Astrocyte (in vitro differentiated cells and primary cell): ENCODE measurements around the gene VAC14. TPM values are rescaled to one million over a fixed set of nuclear protein-coding genes. Genes with fewer than 3 reads are reported as not detected.

Source experiments
- DNase-seq: peaks from one replicate; pipeline ENCODE4 v3.0.0-alpha.2; 2010; ENCODE audit warnings: low read depth
- FAIRE-seq: peaks from 2 replicates; lab custom pipeline; 2011; peaks lifted over from hg19 to GRCh38; lab: Jason Lieb, UNC
- H2AFZ ChIP-seq: 2 replicates; pipeline ENCODE4 v1.6.0; 2012; ENCODE audit warnings: low read depth, low read length, inconsistent platforms
- H3K27ac ChIP-seq: 2 replicates; pipeline ENCODE4 v1.5.1; 2011; ENCODE audit warnings: low read depth, low read length, inconsistent platforms
- H3K27me3 ChIP-seq: 2 replicates; pipeline ENCODE4 v1.6.0; 2011; ENCODE audit warnings: low read length, inconsistent platforms; ENCODE audit not compliant: insufficient read depth
- H3K36me3 ChIP-seq: 2 replicates; pipeline ENCODE4 v1.5.1; 2011; ENCODE audit warnings: low read length, inconsistent platforms; ENCODE audit not compliant: insufficient read depth
- H3K4me1 ChIP-seq: 2 replicates; pipeline ENCODE4 v1.5.1; 2011; ENCODE audit warnings: low read length, inconsistent platforms; ENCODE audit not compliant: insufficient read depth
- H3K4me2 ChIP-seq: 2 replicates; pipeline ENCODE4 v1.6.0; 2012; ENCODE audit warnings: low read length, inconsistent platforms
- H3K4me3 ChIP-seq: 2 replicates; pipeline ENCODE4 v1.5.1; 2011; ENCODE audit warnings: low read depth, mild to moderate bottlenecking, low read length, inconsistent platforms; ENCODE audit not compliant: insufficient read depth
- H3K79me2 ChIP-seq: 2 replicates; pipeline ENCODE4 v1.6.0; 2012; ENCODE audit warnings: mild to moderate bottlenecking, low read length, inconsistent platforms; ENCODE audit not compliant: insufficient read depth
- H3K9ac ChIP-seq: 2 replicates; pipeline ENCODE4 v1.6.0; 2012; ENCODE audit warnings: mild to moderate bottlenecking, low read length, inconsistent platforms
- H3K9me3 ChIP-seq: 2 replicates; pipeline ENCODE4 v1.5.1; 2012; ENCODE audit warnings: low read depth, mild to moderate bottlenecking, low read length, inconsistent platforms; ENCODE audit not compliant: insufficient read depth
- H4K20me1 ChIP-seq: 2 replicates; pipeline ENCODE4 v1.6.0; 2012; ENCODE audit warnings: low read length, inconsistent platforms; ENCODE audit not compliant: insufficient read depth
- H3K27ac Mint-ChIP-seq: one replicate; pipeline ENCODE4 v1.8.0; 2021; ENCODE audit warnings: mild to moderate bottlenecking, mixed read lengths; ENCODE audit not compliant: unreplicated experiment
- H3K27me3 Mint-ChIP-seq: one replicate; pipeline ENCODE4 v1.8.0; 2021; ENCODE audit warnings: low read depth, mixed read lengths; ENCODE audit not compliant: unreplicated experiment
- H3K36me3 Mint-ChIP-seq: one replicate; pipeline ENCODE4 v1.8.0; 2021; ENCODE audit warnings: low read depth, mixed read lengths; ENCODE audit not compliant: unreplicated experiment
- H3K4me1 Mint-ChIP-seq: one replicate; pipeline ENCODE4 v1.8.0; 2021; ENCODE audit warnings: low read depth, mixed read lengths; ENCODE audit not compliant: unreplicated experiment
- H3K4me3 Mint-ChIP-seq: one replicate; pipeline ENCODE4 v1.8.0; 2021; ENCODE audit warnings: mild to moderate bottlenecking, moderate library complexity, mixed read lengths; ENCODE audit not compliant: unreplicated experiment
- H3K9me3 Mint-ChIP-seq: one replicate; pipeline ENCODE4 v1.8.0; 2021; ENCODE audit warnings: mild to moderate bottlenecking, mixed read lengths; ENCODE audit not compliant: unreplicated experiment
- EZH2 ChIP-seq: IDR thresholded peaks from 2 replicates; pipeline ENCODE4 v1.6.1; 2012; ENCODE audit warnings: mild to moderate bottlenecking, low read length, inconsistent platforms; ENCODE audit not compliant: insufficient read depth
- total RNA-seq: library from RNA; stranded (reverse); gene quantifications from 2 replicates; pipeline ENCODE4 v1.2.1, GENCODE V29; 2021
- TF ChIP-seq, protein P1 (sequence below): IDR thresholded peaks from 2 replicates; pipeline ENCODE4 v1.5.1; 2011; ENCODE audit warnings: low read depth, mild to moderate bottlenecking, inconsistent platforms, low read length, moderate library complexity; ENCODE audit not compliant: insufficient read depth

VAC14 gene
- total RNA-seq, 1 donor from 2014 or later = 27.8 TPM

DNA sequence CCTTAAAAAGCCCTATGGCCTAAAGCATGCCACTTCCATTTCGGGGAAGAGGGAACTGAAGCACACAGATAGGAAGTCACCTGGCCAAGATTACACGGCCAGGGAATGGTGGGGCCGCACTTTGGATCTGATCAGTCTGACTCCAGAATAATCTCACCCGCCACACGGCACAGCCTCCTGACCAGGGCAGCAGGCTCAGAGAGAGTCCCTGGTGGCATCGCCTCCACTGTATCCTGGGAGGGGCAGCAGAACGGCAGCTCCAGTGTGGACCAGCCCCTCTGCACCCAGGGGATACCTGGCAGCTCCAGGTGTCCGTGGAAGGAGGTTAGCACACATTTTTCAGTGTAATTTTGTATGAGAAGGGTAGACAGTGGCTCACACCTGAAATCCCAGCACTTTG lies 35.5 kb downstream of the VAC14 start:
- Histone ChIP-seq H2AFZ (no peak overlapping the region), H3K36me3 (peaks cover 2% of the 10 kb centered on the region), H3K27me3 (no peaks in the 10 kb centered on the region), H3K4me1 (peaks cover 23% of the 10 kb centered on the region), H4K20me1 (peaks cover 4% of the 10 kb centered on the region), H3K27ac (no peak overlapping the region), H3K4me2 (no peak overlapping the region), H3K9me3 (no peaks in the 10 kb centered on the region), H3K4me3 (no peak overlapping the region), H3K9ac (no peak overlapping the region), H3K79me2 (no peaks in the 10 kb centered on the region)
- Mint-ChIP-seq H3K27me3 (no peaks in the 10 kb centered on the region), H3K27ac (no peak overlapping the region), H3K9me3 (no peaks in the 10 kb centered on the region), H3K4me3 (no peak overlapping the region), H3K36me3 (peaks cover 18% of the 10 kb centered on the region), H3K4me1 (peaks cover 20% of the 10 kb centered on the region)
- TF ChIP-seq, protein P1, sequence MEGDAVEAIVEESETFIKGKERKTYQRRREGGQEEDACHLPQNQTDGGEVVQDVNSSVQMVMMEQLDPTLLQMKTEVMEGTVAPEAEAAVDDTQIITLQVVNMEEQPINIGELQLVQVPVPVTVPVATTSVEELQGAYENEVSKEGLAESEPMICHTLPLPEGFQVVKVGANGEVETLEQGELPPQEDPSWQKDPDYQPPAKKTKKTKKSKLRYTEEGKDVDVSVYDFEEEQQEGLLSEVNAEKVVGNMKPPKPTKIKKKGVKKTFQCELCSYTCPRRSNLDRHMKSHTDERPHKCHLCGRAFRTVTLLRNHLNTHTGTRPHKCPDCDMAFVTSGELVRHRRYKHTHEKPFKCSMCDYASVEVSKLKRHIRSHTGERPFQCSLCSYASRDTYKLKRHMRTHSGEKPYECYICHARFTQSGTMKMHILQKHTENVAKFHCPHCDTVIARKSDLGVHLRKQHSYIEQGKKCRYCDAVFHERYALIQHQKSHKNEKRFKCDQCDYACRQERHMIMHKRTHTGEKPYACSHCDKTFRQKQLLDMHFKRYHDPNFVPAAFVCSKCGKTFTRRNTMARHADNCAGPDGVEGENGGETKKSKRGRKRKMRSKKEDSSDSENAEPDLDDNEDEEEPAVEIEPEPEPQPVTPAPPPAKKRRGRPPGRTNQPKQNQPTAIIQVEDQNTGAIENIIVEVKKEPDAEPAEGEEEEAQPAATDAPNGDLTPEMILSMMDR = no peak
- TF ChIP-seq EZH2 = no peak
- FAIRE-seq (no peak), DNase-seq (no peak)

DNA sequence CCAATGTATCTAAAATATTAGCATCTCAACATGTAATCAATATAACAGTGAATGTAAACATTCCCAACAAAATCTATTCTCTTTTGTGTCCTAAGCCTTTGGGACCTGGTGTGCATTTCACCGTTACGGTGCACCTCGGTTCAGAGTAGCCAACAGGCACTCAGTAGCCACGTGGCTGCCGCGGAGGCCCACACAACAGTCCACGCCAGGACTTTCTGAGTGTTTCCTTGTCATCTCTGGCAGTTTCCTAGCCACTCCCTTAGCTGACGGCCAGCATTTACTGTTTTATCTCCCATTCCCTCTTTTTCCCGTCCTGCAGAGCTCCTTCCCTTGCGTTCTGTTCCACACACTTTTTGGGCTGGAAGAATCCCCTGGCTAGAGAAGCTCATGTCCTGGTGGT lies 36.3 kb downstream of the VAC14 start:
- Mint-ChIP-seq H3K27ac (no peak overlapping the region), H3K27me3 (no peaks in the 10 kb centered on the region), H3K36me3 (peaks cover 23% of the 10 kb centered on the region), H3K4me1 (peaks cover 29% of the 10 kb centered on the region), H3K9me3 (no peaks in the 10 kb centered on the region), H3K4me3 (no peak overlapping the region)
- FAIRE-seq = no peak
- Histone ChIP-seq H3K9me3 (no peaks in the 10 kb centered on the region), H4K20me1 (no peaks in the 10 kb centered on the region), H3K79me2 (no peaks in the 10 kb centered on the region), H3K27me3 (no peaks in the 10 kb centered on the region), H2AFZ (no peak overlapping the region), H3K4me2 (no peak overlapping the region), H3K9ac (no peak overlapping the region), H3K36me3 (no peaks in the 10 kb centered on the region), H3K4me1 (peaks cover 32% of the 10 kb centered on the region), H3K4me3 (no peak overlapping the region), H3K27ac (no peak overlapping the region)
- TF ChIP-seq, protein P1 = no peak
- no peak for TF ChIP-seq EZH2
- no peak for DNase-seq

DNA sequence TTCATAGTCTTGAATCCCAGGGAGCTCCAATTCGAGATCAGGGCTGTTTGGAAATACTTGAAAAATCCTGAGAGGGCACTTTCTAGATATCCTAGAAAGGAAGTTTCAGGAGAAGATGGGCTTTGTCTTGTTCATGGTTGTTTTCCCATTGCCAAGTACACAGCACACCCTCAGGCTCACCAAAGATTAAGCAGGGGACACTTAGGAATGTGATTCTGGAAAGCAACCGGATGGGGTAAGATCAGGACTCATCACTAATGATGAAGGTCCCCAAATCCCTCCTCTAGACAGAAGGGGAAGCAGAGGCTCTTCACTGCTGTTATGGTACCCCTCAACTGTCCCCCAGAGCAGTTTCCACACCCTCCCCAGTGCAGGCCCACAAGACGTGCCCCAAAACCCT lies 40.7 kb downstream of the VAC14 start:
- no peaks in the 10 kb centered on the region for H4K20me1 ChIP-seq
- no peaks in the 10 kb centered on the region for H3K79me2 ChIP-seq
- H3K4me2 ChIP-seq = peak overlapping the region; percentile 72
- Mint-ChIP-seq H3K9me3 (no peaks in the 10 kb centered on the region), H3K4me1 (peaks cover 20% of the 10 kb centered on the region), H3K27me3 (no peaks in the 10 kb centered on the region), H3K36me3 (peaks cover 34% of the 10 kb centered on the region), H3K4me3 (peak overlapping the region; percentile 45), H3K27ac (peak overlapping the region; percentile 91)
- TF ChIP-seq EZH2 = no peak
- TF ChIP-seq, protein P1 = no peak
- H3K27ac ChIP-seq = peak overlapping the region; percentile 74
- no peaks in the 10 kb centered on the region for H3K36me3 ChIP-seq
- H3K9me3 ChIP-seq = no peaks in the 10 kb centered on the region
- H3K9ac ChIP-seq = peak overlapping the region; percentile 60
- H2AFZ ChIP-seq = peak overlapping the region; percentile 2
- no peaks in the 10 kb centered on the region for H3K27me3 ChIP-seq
- H3K4me3 ChIP-seq = no peak overlapping the region
- DNase-seq (no peak), FAIRE-seq (peak; percentile 32)
- peaks cover 28% of the 10 kb centered on the region for H3K4me1 ChIP-seq
